OCI-LY1 (cell line): ENCODE results near the gene COL23A1.

Experiments
- H2AFZ ChIP-seq: fragments of 200-600 bp; sonication (generic), shearing (Covaris generic); 2 replicates; pipeline ENCODE4 v1.6.0; 2014; ENCODE audit warnings: antibody characterized with exemption, mild to moderate bottlenecking, low read length
- H3F3A ChIP-seq: fragments of 200-600 bp; sonication (generic), shearing (Covaris generic); 2 replicates; pipeline ENCODE4 v1.6.0; 2014; ENCODE audit warnings: mild to moderate bottlenecking, antibody characterized with exemption, low read length, moderate library complexity; ENCODE audit not compliant: insufficient read depth
- H3K27ac ChIP-seq: fragments of 200-600 bp; sonication (generic); 2 replicates; pipeline ENCODE4 v1.5.1; 2014; ENCODE audit warnings: low read length, mixed run types, mild to moderate bottlenecking, low read depth; ENCODE audit not compliant: poor library complexity, severe bottlenecking
- H3K27me3 ChIP-seq: fragments of 200-600 bp; sonication (generic); 2 replicates; pipeline ENCODE4 v1.6.0; 2014; ENCODE audit warnings: antibody characterized with exemption, mild to moderate bottlenecking, low read length, moderate library complexity; ENCODE audit not compliant: insufficient read depth
- H3K36me3 ChIP-seq: fragments of 200-600 bp; sonication (generic); 2 replicates; pipeline ENCODE4 v1.6.1; 2014; ENCODE audit warnings: mild to moderate bottlenecking, antibody characterized with exemption, low read length, moderate library complexity, mixed read lengths; ENCODE audit not compliant: insufficient read depth
- H3K4me1 ChIP-seq: fragments of 200-600 bp; sonication (generic); 2 replicates; pipeline ENCODE4 v1.5.1; 2014; ENCODE audit warnings: mild to moderate bottlenecking, low read length, moderate library complexity; ENCODE audit not compliant: insufficient read depth, severe bottlenecking
- H3K4me2 ChIP-seq: fragments of 200-600 bp; sonication (generic), shearing (Covaris generic); 2 replicates; pipeline ENCODE4 v1.6.1; 2014; ENCODE audit warnings: low read length
- H3K4me3 ChIP-seq: fragments of 200-600 bp; sonication (generic); 2 replicates; pipeline ENCODE4 v1.5.1; 2014; ENCODE audit warnings: low read length, low read depth, mild to moderate bottlenecking, mixed read lengths; ENCODE audit not compliant: poor library complexity, severe bottlenecking
- H3K79me2 ChIP-seq: fragments of 200-600 bp; shearing (Covaris generic); 2 replicates; pipeline ENCODE4 v1.6.1; 2016; ENCODE audit warnings: mixed run types, low read length, mixed read lengths; ENCODE audit not compliant: insufficient read depth
- H3K9ac ChIP-seq: fragments of 200-600 bp; sonication (generic), shearing (Covaris generic); 2 replicates; pipeline ENCODE4 v1.6.1; 2014; ENCODE audit warnings: mild to moderate bottlenecking, low read length, mixed read lengths
- H3K9me2 ChIP-seq: fragments of 200-600 bp; sonication (generic), shearing (Covaris generic); 2 replicates; pipeline ENCODE4 v1.6.1; 2014; ENCODE audit warnings: low read depth, mild to moderate bottlenecking, low read length, mixed read lengths
- H3K9me3 ChIP-seq: fragments of 200-600 bp; shearing (Covaris generic); 2 replicates; pipeline ENCODE4 v1.6.1; 2014; ENCODE audit warnings: low read length, mixed read lengths
- H4K20me1 ChIP-seq: fragments of 200-600 bp; sonication (generic), shearing (Covaris generic); 2 replicates; pipeline ENCODE4 v1.6.0; 2016; ENCODE audit warnings: mild to moderate bottlenecking, low read length; ENCODE audit not compliant: insufficient read depth
- CTCF ChIP-seq: fragments of 200-600 bp; sonication (generic), shearing (Covaris generic); IDR thresholded peaks from 2 replicates; pipeline ENCODE4 v1.5.1; 2017; ENCODE audit warnings: mild to moderate bottlenecking, antibody characterized with exemption, low read length, moderate library complexity, mixed read lengths
- EZH2 ChIP-seq: fragments of 200-600 bp; sonication (generic), shearing (Covaris generic); IDR thresholded peaks from 2 replicates; pipeline ENCODE4 v1.8.0; 2017; ENCODE audit warnings: borderline replicate concordance, mixed run types, mild to moderate bottlenecking, antibody characterized with exemption, low read length, moderate library complexity, mixed read lengths

Gene COL23A1

GRCh38 chr5:178353461-178353860 lies 236.7 kb downstream of the COL23A1 start:
- H3F3A ChIP-seq, result no peaks in the 10 kb centered on the region
- H3K79me2 ChIP-seq, result no peaks in the 10 kb centered on the region
- H3K27me3 ChIP-seq, result peaks cover 8% of the 10 kb centered on the region; the same call in 1 of the 2 replicates
- no peak for TF ChIP-seq CTCF
- TF ChIP-seq EZH2, result no peak
- H3K4me1 ChIP-seq, result no peaks in the 10 kb centered on the region
- no peak overlapping the region for H2AFZ ChIP-seq
- H3K9me2 ChIP-seq, result no peaks in the 10 kb centered on the region
- H3K36me3 ChIP-seq, result no peaks in the 10 kb centered on the region
- no peaks in the 10 kb centered on the region for H4K20me1 ChIP-seq
- no peak overlapping the region for H3K4me2 ChIP-seq
- no peak overlapping the region for H3K27ac ChIP-seq
- no peak overlapping the region for H3K9ac ChIP-seq
- no peaks in the 10 kb centered on the region for H3K9me3 ChIP-seq
- H3K4me3 ChIP-seq, result no peak overlapping the region

- peaks cover 3% of the 10 kb centered on the region; the same call in 1 of the 2 replicates for H3K27me3 ChIP-seq
- no peak overlapping the region for H3K4me3 ChIP-seq
- H3K4me2 ChIP-seq, result no peak overlapping the region
- H3K9me3 ChIP-seq, result no peaks in the 10 kb centered on the region
- H3K36me3 ChIP-seq, result no peaks in the 10 kb centered on the region
- H2AFZ ChIP-seq, result no peak overlapping the region
- no peak overlapping the region for H3K9ac ChIP-seq
- H3F3A ChIP-seq, result no peaks in the 10 kb centered on the region
- H3K79me2 ChIP-seq, result no peaks in the 10 kb centered on the region
- H4K20me1 ChIP-seq, result no peaks in the 10 kb centered on the region
- H3K9me2 ChIP-seq, result no peaks in the 10 kb centered on the region
- H3K27ac ChIP-seq, result no peak overlapping the region
- TF ChIP-seq CTCF, result no peak
- TF ChIP-seq EZH2, result no peak
- H3K4me1 ChIP-seq, result no peaks in the 10 kb centered on the region
Observed at GRCh38 chr5:178352035-178352349, 238.2 kb downstream of the COL23A1 start.

- H3K4me1 ChIP-seq, result no peaks in the 10 kb centered on the region
- no peak overlapping the region for H3K9ac ChIP-seq
- peaks cover 7% of the 10 kb centered on the region; the same call in 1 of the 2 replicates for H3K27me3 ChIP-seq
- H3K9me3 ChIP-seq, result no peaks in the 10 kb centered on the region
- no peaks in the 10 kb centered on the region for H4K20me1 ChIP-seq
- TF ChIP-seq CTCF (no peak), EZH2 (no peak)
- no peaks in the 10 kb centered on the region for H3K9me2 ChIP-seq
- H3K27ac ChIP-seq, result no peak overlapping the region
- H3K4me2 ChIP-seq, result no peak overlapping the region
- H3K4me3 ChIP-seq, result no peak overlapping the region
- H2AFZ ChIP-seq, result no peak overlapping the region
- H3K36me3 ChIP-seq, result no peaks in the 10 kb centered on the region
- no peaks in the 10 kb centered on the region for H3K79me2 ChIP-seq
- no peaks in the 10 kb centered on the region for H3F3A ChIP-seq
Observed at GRCh38 chr5:178351221-178352034, 238.8 kb downstream of the COL23A1 start.
